Subcutaneous adipose tissue (tissue), 4 donors: ENCODE measurements around the gene PIP5K1B. TPM values are rescaled to one million over a fixed set of nuclear protein-coding genes. Genes with fewer than 3 reads are reported as not detected.

Source experiments
- total RNA-seq, 4 donors: library from RNA; depleted of rRNA; stranded (reverse); fragments of >200 nt; gene quantifications; one replicate each; pipeline ENCODE4 v1.1.0, GENCODE V29; 2016
- TF ChIP-seq, protein P1 (sequence below): fragments of 450-650 bp; IDR thresholded peaks from one replicate; pipeline ENCODE4 v1.5.1; 2016; ENCODE audit warnings: low read depth, mild to moderate bottlenecking, control low read depth, antibody characterized with exemption, moderate library complexity

Gene PIP5K1B
- total RNA-seq, 4 donors from 2014 or later, result 0.88 to 4.4 (median 1.4) TPM

DNA sequence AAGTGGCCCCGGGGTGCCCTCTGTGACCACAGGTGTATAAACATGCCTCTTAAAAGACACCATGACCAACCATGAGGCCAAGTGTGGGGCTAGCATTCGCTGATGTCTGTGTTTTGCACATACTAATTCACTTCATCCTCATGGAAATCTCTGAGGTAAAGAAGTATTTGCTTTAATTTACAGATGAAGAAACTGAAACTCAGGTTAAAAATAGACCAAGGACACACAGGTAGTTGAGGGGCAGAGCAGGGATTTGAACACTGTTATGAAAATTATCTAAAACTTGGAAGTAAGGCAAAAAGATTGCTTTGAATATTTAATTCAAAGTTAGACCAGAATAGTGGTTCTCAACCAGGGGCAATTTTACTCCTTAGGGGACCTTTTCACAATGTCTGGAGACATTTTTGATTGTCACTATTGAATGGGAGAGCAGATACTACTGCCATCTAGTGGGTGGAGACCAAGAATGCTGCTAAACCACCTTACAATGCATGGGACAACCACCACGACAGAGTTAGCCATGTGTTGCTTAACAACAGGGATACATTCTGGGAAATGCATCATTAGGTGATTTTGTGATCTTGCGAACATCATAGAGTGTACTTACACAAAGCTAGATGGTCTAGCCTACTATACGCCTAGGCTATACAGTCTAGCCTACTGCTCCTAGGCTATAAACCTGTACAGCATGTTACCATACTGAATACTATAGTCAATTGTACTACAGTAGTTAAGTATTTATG is 322.5 kb downstream of the PIP5K1B start:
- TF ChIP-seq, protein P1, sequence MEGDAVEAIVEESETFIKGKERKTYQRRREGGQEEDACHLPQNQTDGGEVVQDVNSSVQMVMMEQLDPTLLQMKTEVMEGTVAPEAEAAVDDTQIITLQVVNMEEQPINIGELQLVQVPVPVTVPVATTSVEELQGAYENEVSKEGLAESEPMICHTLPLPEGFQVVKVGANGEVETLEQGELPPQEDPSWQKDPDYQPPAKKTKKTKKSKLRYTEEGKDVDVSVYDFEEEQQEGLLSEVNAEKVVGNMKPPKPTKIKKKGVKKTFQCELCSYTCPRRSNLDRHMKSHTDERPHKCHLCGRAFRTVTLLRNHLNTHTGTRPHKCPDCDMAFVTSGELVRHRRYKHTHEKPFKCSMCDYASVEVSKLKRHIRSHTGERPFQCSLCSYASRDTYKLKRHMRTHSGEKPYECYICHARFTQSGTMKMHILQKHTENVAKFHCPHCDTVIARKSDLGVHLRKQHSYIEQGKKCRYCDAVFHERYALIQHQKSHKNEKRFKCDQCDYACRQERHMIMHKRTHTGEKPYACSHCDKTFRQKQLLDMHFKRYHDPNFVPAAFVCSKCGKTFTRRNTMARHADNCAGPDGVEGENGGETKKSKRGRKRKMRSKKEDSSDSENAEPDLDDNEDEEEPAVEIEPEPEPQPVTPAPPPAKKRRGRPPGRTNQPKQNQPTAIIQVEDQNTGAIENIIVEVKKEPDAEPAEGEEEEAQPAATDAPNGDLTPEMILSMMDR, result no peak

GRCh38 chr9:69028754-69029153 is 323.7 kb downstream of the PIP5K1B start:
- TF ChIP-seq, protein P1, result no peak

- TF ChIP-seq, protein P1, result no peak
Measured at GRCh38 chr9:69029535-69029934, 324.5 kb downstream of the PIP5K1B start.

- TF ChIP-seq, protein P1, result no peak
Measured at GRCh38 chr9:69030851-69031645, 326.0 kb downstream of the PIP5K1B start.

DNA sequence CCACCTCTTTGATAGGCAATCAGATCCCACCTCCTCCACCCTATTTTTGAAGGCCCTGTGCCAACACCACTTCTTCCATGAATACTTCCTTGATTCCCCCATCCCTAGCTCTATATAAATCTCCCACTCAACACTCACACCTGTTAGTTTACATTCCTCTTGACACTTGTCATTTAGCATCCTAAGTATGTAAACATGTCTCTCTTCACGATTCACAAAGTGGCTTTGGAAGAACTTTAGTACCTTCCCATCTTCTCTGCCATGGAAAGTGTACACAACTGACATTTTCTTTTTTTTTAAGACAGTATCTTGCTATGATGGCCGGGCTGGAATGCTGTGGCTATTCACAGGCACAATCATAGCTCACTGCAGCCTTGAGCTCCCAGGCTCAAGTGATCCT is 329.0 kb downstream of the PIP5K1B start:
- TF ChIP-seq, protein P1, result no peak

GRCh38 chr9:69035438-69036308 is 330.6 kb downstream of the PIP5K1B start, which contains the start of gene FXN:
Gene FXN, plus strand, starts transcription at chr9:69035752. Its CDS starts 31 bp downstream, at chr9:69035783.
- TF ChIP-seq, protein P1, result no peak

DNA sequence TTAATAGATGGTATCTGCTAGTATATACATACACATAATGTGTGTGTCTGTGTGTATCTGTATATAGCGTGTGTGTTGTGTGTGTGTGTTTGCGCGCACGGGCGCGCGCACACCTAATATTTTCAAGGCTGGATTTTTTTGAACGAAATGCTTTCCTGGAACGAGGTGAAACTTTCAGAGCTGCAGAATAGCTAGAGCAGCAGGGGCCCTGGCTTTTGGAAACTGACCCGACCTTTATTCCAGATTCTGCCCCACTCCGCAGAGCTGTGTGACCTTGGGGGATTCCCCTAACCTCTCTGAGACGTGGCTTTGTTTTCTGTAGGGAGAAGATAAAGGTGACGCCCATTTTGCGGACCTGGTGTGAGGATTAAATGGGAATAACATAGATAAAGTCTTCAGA is 331.3 kb downstream of the PIP5K1B start:
- TF ChIP-seq, protein P1, result no peak
